Loucy (cell line): ENCODE measurements around the gene CMTM3.

Source experiments
- H2AFZ ChIP-seq: fragments of 200-600 bp; sonication (generic); 2 replicates; pipeline ENCODE4 v1.6.0; 2016; ENCODE audit warnings: antibody characterized with exemption, mild to moderate bottlenecking, low read length, moderate library complexity
- H3F3A ChIP-seq: fragments of 200-600 bp; 2 replicates; pipeline ENCODE4 v1.6.0; 2016; ENCODE audit warnings: antibody characterized with exemption, low read depth, mild to moderate bottlenecking
- H3K27me3 ChIP-seq: fragments of 200-600 bp; sonication (generic); 2 replicates; pipeline ENCODE4 v1.6.1; 2014; ENCODE audit warnings: low read length, mild to moderate bottlenecking; ENCODE audit not compliant: insufficient read depth, poor library complexity, severe bottlenecking
- H3K36me3 ChIP-seq: fragments of 200-600 bp; sonication (generic); 2 replicates; pipeline ENCODE4 v1.6.1; 2016; ENCODE audit warnings: low read length; ENCODE audit not compliant: insufficient read depth
- H3K4me1 ChIP-seq: fragments of 200-600 bp; sonication (generic); 2 replicates; pipeline ENCODE4 v1.5.1; 2014; ENCODE audit warnings: low read length, mild to moderate bottlenecking; ENCODE audit not compliant: insufficient read depth, poor library complexity, severe bottlenecking
- H3K4me2 ChIP-seq: fragments of 200-600 bp; sonication (generic); 2 replicates; pipeline ENCODE4 v1.6.0; 2014; ENCODE audit warnings: antibody characterized with exemption, low read length, low read depth, mild to moderate bottlenecking; ENCODE audit not compliant: poor library complexity, severe bottlenecking
- H3K4me3 ChIP-seq: fragments of 200-600 bp; sonication (generic); 2 replicates; pipeline ENCODE4 v1.5.1; 2014; ENCODE audit warnings: low read length, mild to moderate bottlenecking, mixed read lengths; ENCODE audit not compliant: poor library complexity, severe bottlenecking
- H3K79me2 ChIP-seq: fragments of 200-600 bp; sonication (generic); 2 replicates; pipeline ENCODE4 v1.6.1; 2014; ENCODE audit warnings: low read length; ENCODE audit not compliant: insufficient read depth
- H3K9ac ChIP-seq: fragments of 200-600 bp; sonication (generic); 2 replicates; pipeline ENCODE4 v1.6.0; 2014; ENCODE audit warnings: mild to moderate bottlenecking, low read depth, low read length, moderate library complexity; ENCODE audit not compliant: poor library complexity, severe bottlenecking
- H3K9me2 ChIP-seq: fragments of 200-600 bp; sonication (generic); replicated peaks from 2 replicates; pipeline ENCODE4 v1.6.1; 2016; ENCODE audit warnings: low read depth, low read length, mixed read lengths
- H3K9me3 ChIP-seq: fragments of 200-600 bp; sonication (generic); 2 replicates; pipeline ENCODE4 v1.6.1; 2014; ENCODE audit warnings: mild to moderate bottlenecking, antibody characterized with exemption, low read length, low read depth; ENCODE audit not compliant: insufficient read depth
- H4K20me1 ChIP-seq: fragments of 200-600 bp; sonication (generic); 2 replicates; pipeline ENCODE4 v1.6.0; 2014; ENCODE audit warnings: antibody characterized with exemption, low read length, mild to moderate bottlenecking; ENCODE audit not compliant: insufficient read depth, poor library complexity, severe bottlenecking
- EZH2phosphoT487 ChIP-seq: fragments of 200-600 bp; IDR thresholded peaks from 2 replicates; pipeline ENCODE4 v1.6.1; 2018; ENCODE audit warnings: antibody characterized with exemption, mild to moderate bottlenecking, moderate library complexity, borderline replicate concordance
- TF ChIP-seq, protein P1 (sequence below): fragments of 200-600 bp; sonication (generic); conservative IDR thresholded peaks from 2 replicates; pipeline ENCODE4 v1.5.1; 2014; ENCODE audit warnings: mild to moderate bottlenecking, antibody characterized with exemption, low read length

The CMTM3 gene, protein sequence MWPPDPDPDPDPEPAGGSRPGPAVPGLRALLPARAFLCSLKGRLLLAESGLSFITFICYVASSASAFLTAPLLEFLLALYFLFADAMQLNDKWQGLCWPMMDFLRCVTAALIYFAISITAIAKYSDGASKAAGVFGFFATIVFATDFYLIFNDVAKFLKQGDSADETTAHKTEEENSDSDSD

DNA sequence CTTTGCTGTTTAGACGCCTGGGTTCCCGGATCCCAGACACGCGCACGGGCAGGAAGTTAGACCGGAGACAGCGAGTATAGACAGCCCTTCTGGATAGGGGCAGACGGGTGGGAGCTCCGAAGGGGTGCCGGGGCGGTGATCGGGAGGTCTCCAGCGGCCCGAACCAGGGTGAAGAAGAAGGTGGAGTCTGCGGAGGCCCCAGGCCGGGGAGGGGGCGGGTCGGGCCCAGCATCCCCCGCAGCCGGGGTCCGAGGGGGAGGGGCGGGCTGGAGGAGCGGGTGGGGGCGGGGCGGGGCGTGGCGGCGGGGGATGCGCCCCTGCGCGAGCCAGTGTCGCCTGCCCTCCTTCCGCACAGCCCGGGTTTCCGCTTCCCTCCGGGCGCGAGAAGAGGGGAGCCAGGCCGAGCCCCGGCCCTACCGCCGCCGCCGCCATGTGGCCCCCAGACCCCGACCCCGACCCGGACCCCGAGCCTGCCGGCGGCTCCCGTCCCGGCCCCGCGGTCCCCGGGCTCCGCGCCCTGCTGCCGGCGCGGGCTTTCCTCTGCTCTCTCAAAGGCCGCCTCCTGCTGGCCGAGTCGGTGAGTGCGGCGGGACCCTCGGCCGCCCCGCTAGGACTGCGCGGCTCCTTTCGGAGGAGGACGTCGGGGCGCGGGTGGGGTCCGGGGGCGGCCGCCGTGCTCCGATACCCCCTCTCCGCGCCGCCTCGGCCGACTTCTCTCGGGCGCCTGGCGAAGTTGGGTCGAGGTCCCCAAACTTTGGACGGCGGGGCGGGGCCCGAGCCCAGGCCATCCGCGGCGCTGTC is at the start of gene CMTM3:
CMTM3 (plus strand) TSS at position 329 of the 801 bp plus-strand sequence; CDS start at position 431, 102 bp downstream.
- Histone ChIP-seq H3K4me3 (peak within 1 kb of the TSS; percentile 89), H3K4me2 (peak within 1 kb of the TSS; percentile 94), H3K4me1 (peaks cover 44% of the 10 kb centered on the region), H3K27me3 (peaks cover 6% of the 10 kb centered on the region), H3F3A (peaks cover 3% of the 10 kb centered on the region; the same call in 1 of the 2 replicates), H3K9ac (peak within 1 kb of the TSS; percentile 93), H3K36me3 (peaks cover 4% of the 10 kb centered on the region; the same call in 1 of the 2 replicates), H3K9me2 (no peaks in the 10 kb centered on the region), H3K79me2 (peaks cover 45% of the 10 kb centered on the region), H3K9me3 (peaks cover 6% of the 10 kb centered on the region; the same call in 1 of the 2 replicates), H2AFZ (peak within 1 kb of the TSS; percentile 87), H4K20me1 (peaks cover 46% of the 10 kb centered on the region)
- TF ChIP-seq, protein P1, sequence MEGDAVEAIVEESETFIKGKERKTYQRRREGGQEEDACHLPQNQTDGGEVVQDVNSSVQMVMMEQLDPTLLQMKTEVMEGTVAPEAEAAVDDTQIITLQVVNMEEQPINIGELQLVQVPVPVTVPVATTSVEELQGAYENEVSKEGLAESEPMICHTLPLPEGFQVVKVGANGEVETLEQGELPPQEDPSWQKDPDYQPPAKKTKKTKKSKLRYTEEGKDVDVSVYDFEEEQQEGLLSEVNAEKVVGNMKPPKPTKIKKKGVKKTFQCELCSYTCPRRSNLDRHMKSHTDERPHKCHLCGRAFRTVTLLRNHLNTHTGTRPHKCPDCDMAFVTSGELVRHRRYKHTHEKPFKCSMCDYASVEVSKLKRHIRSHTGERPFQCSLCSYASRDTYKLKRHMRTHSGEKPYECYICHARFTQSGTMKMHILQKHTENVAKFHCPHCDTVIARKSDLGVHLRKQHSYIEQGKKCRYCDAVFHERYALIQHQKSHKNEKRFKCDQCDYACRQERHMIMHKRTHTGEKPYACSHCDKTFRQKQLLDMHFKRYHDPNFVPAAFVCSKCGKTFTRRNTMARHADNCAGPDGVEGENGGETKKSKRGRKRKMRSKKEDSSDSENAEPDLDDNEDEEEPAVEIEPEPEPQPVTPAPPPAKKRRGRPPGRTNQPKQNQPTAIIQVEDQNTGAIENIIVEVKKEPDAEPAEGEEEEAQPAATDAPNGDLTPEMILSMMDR, result peak; percentile 58
- TF ChIP-seq EZH2phosphoT487, result no peak

DNA sequence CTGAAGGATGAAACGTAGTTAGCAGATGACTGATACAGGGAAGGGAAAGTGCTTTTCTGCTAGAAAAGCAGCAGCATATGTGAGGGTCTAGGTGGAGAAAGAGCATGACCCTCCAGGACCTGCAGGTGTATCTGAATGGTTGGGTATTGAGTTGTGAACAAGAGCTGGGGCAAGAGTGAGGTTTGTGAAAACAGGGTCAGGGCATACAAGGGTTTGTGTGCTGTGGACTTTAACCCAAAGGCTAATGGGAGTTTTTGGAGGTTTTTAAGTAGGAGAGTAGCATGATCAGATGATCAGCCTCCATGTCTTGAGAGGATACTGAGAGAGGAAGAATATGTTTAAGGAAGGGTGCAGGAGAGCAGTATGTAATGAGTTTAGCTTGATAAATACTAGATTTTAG is 44.4 kb upstream of the CMTM3 start:
- Histone ChIP-seq H3K4me2 (peak overlapping the region; percentile 98), H3K27me3 (no peaks in the 10 kb centered on the region), H3K4me3 (peak overlapping the region; percentile 45), H3K36me3 (peaks cover 21% of the 10 kb centered on the region; the same call in 1 of the 2 replicates), H3F3A (no peaks in the 10 kb centered on the region; the same call in 1 of the 2 replicates), H2AFZ (no peak overlapping the region), H3K79me2 (peaks cover 99% of the 10 kb centered on the region), H3K9me2 (no peaks in the 10 kb centered on the region), H3K9me3 (no peaks in the 10 kb centered on the region), H4K20me1 (peaks cover 82% of the 10 kb centered on the region), H3K9ac (peak overlapping the region; percentile 33), H3K4me1 (peaks cover 87% of the 10 kb centered on the region)
- TF ChIP-seq EZH2phosphoT487, result no peak
- TF ChIP-seq, protein P1, result no peak

DNA sequence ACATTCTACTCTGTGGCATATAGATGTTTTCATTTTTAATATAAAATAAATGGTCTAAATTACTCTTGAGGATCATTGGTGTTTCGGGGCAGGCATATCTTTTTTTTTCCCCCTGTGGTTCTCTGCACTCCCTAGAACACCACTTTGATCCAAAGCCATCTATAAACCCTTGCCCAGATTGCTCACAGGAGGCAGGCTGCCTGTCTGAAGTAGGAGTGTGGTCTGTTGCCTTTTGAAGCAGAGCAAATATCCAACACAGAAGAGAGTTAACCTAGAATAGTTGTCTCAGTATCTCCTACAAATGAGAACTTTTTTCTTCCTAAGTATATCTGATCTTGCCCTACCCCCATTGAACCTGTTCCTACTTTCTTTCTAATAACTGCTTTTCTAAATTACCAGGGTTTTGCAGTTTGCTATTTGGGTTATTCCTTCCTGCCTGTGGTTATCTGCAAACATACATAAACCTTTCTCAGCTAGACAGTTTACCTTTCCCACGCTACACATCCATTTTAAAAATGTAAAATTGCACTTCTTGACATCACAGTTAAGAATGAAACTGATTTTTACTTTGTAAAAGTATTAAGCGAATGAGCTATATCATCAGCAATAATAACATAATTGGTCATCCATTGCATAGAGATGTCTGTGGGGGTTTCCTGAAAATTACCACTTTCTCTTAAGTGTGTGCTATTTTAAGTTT is 43.0 kb upstream of the CMTM3 start:
- Histone ChIP-seq H3K79me2 (peaks cover 94% of the 10 kb centered on the region), H3K4me1 (peaks cover 73% of the 10 kb centered on the region), H3K9ac (peak overlapping the region; percentile 33)

More for the DNA sequence above, 43.0 kb upstream of the CMTM3 start:
- TF ChIP-seq, protein P1, result no peak
- H3K9me3 ChIP-seq, result no peaks in the 10 kb centered on the region
- no peak overlapping the region for H2AFZ ChIP-seq
- H3K27me3 ChIP-seq, result no peaks in the 10 kb centered on the region
- H3K4me3 ChIP-seq, result peak overlapping the region; percentile 45
- H3K36me3 ChIP-seq, result peaks cover 34% of the 10 kb centered on the region; the same call in 1 of the 2 replicates
- no peaks in the 10 kb centered on the region for H3K9me2 ChIP-seq
- peaks cover 75% of the 10 kb centered on the region for H4K20me1 ChIP-seq
- H3K4me2 ChIP-seq, result peak overlapping the region; percentile 98
- H3F3A ChIP-seq, result no peaks in the 10 kb centered on the region; the same call in 1 of the 2 replicates
